ENCODE measurements around the gene ANKRD16.

- TF ChIP-seq, protein P1, sequence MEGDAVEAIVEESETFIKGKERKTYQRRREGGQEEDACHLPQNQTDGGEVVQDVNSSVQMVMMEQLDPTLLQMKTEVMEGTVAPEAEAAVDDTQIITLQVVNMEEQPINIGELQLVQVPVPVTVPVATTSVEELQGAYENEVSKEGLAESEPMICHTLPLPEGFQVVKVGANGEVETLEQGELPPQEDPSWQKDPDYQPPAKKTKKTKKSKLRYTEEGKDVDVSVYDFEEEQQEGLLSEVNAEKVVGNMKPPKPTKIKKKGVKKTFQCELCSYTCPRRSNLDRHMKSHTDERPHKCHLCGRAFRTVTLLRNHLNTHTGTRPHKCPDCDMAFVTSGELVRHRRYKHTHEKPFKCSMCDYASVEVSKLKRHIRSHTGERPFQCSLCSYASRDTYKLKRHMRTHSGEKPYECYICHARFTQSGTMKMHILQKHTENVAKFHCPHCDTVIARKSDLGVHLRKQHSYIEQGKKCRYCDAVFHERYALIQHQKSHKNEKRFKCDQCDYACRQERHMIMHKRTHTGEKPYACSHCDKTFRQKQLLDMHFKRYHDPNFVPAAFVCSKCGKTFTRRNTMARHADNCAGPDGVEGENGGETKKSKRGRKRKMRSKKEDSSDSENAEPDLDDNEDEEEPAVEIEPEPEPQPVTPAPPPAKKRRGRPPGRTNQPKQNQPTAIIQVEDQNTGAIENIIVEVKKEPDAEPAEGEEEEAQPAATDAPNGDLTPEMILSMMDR (IDR thresholded peaks at IDR 0.05) = no peak
- no peak for TF ChIP-seq POLR2A (IDR thresholded peaks at IDR 0.05)
Observed at GRCh38 chr10:5910323-5911100, 20.8 kb upstream of the ANKRD16 start.
